GM18870 (cell line): ENCODE data around the gene MAPKAPK3.

Experiments
- ATAC-seq: cut with Tn5 transposase; IDR thresholded peaks from one replicate; pipeline ENCODE4 v1.9.1; 2021; ENCODE audit warnings: moderate library complexity; ENCODE audit not compliant: unreplicated experiment

The MAPKAPK3 gene

DNA sequence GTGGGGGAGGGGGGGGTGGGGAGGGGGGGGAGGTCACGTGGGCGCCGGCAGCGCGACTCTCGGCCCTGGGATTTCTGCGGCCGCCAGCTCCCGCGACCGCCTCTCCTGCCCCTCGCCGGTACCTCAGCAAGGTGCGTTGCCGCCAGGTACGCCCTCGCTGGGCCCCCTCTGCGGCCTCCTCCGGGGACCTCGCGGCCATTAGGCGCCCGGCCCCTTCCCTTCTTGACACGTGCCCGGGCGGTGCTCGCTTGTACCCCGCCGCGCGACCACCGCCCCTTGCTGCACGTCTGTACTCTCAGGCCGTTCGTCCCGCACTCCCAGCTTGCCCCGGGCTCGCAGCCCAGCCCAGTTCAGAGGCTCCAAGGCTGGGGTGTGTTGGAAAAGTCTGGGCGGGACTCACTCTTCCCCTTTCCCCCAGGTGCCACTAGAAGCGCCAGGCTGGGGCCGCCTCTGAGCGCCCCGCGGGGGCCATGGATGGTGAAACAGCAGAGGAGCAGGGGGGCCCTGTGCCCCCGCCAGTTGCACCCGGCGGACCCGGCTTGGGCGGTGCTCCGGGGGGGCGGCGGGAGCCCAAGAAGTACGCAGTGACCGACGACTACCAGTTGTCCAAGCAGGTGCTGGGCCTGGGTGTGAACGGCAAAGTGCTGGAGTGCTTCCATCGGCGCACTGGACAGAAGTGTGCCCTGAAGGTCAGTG is at the start of gene MAPKAPK3:
Gene MAPKAPK3, plus strand, starts transcription at position 56 of the 696 bp plus-strand sequence. Its CDS starts 415 bp downstream, at position 471.
- no peak for ATAC-seq

DNA sequence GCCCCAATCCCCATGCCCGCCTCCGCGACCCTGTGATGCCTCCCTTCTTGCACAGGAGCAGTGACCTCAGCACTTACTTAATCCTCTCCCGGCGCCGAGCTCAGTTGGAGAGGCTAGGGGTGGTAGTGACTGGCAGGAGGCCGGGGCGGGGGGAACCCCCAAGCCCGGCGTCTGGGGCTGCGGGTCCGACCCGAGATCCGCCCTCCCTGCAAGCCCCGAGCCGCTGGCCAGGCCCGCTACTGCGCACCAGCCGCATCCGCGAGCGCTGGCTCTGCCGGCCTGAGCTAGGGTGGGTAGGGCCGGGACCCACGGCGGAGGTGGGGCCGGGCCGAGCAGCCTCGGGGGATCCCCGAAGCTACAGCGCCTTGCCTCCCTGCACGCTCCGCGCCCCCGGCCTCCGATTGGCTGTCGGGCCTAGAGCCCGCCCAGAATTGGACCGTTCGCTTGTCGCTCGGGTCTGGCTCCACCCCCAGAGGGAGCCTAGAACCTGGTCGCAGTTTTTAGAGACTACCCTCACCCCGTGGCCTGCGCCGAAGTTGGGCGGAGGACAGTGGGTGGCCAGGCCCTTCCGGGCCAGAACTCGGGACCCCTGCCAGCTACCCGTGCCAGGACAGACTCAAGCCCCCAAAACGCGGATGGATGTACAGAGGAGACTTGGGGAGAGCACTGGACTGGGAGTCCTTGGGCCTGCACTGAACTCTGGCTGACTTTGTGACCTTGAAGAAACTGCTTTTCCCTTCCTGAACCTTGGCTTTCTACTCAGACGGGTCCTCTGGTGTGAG is 49.4 kb upstream of the MAPKAPK3 start, which contains the start of gene C3orf18:
Gene C3orf18, minus strand, starts transcription at position 362 of the 782 bp plus-strand sequence. CDS start 2,048 bp downstream, outside the sequence.
- ATAC-seq: peak; percentile 71

DNA sequence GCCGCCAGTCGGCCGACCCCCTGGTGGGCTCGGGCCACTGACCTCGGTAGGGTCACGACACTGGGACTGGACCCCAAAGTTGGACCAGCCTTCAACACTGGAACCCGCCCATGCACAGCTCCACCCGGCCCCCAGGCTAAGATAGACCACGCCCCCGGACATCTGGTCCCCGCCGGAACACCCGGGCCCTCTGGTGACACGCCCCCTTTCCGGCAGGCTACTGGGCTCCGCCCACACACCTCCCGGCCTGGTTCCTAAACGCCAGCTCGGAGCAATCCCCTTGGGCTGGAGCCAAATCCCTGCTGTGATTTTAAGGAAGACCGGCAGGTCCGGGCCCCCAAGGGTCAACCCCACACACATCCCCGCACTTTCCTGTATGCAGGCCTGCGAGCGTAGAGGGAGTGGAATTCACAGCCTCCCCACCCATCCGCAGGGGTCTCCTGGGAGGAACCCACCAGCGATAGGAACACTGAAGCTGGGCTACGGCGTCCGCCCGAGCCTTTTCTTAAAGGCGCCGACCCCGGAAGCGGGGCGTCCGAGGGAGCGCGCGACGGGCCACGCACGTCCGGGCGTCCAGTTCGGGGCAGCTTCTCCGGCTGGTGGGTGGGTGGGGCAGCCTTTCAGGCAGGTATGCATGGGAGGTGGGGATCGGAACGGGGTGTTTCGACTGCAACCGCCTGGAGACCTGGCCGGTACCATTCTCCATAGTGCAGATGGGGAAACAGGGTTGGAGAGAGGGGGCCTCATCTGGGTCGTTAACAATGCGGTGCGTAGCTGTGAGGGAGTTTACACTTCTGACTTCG is 47.8 kb upstream of the MAPKAPK3 start, which contains the start of gene HEMK1:
Gene HEMK1, plus strand, starts transcription at position 576 of the 803 bp plus-strand sequence. CDS start 1,583 bp downstream, outside the sequence.
- ATAC-seq: peak; percentile 41

DNA sequence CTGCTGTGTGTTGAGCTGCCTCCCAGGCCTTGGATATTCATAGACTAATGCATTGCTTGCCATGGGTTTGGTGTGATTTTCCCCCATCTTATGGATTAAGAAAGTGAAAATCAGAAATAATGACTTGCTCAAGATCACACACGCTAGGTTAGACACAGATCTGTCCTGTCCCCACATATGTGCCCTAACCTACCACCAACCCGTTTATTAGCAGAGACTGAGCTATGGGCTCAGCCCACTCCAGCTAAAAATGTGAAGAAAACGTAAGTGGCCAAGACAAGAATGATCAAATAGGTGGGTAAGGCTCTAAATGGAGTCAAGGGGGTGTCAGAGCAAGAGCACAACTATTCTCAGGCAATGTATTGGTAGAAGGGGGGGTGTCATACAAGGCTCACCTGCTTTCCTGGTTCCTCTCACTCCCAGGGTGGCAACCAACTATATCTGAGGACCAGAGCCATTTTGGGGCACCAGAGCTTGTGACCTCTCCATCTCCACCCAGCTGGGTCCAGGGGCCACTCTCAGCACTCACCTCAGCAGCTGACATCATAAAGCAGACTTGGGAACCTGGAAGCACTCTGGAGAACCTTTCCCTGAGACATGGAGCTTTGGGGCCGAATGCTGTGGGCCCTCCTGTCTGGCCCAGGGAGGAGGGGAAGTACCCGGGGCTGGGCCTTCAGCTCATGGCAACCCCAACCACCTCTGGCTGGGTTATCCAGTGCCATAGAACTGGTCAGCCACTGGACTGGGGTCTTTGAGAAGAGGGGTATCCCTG is 46.3 kb upstream of the MAPKAPK3 start:
- ATAC-seq: no peak

DNA sequence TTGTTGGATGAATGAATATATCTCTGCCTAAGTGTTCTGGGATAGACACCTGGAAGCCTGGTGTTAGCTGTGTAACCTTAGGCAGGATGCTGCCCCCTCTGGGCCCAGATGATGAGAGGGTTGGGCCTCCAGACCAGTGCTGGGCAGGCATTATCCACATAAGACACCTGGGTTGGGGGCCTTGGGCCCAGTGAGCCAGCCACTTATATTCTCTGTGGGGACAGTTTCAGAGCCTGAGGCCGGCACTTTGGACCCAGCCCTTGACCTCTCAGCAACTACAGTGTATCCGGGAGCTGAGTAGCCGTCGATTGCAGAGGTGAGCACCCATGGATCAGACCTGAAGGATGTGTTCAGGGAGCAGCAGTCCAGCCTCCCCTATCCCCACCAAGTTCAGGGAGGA is 45.5 kb upstream of the MAPKAPK3 start:
- no peak for ATAC-seq

DNA sequence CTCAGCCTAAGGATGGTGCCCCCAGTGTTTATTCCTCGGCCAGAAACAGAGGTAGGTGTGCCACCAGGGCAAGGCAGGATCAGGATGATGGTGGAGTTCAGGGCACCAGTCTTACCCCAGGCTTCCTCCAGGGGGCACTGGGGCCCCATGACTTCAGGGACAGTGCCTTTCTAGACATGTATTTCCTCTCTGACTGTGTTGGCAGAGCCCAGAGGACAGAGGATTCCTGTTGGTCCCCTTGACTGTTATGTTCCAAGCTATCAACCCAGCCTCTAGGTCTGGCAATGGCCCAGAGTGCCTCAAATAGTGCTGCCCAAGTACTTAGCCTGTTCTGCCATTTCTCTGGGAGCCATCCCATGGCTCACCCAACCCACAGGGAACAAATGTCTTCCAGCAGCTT is 44.8 kb upstream of the MAPKAPK3 start:
- no peak for ATAC-seq

DNA sequence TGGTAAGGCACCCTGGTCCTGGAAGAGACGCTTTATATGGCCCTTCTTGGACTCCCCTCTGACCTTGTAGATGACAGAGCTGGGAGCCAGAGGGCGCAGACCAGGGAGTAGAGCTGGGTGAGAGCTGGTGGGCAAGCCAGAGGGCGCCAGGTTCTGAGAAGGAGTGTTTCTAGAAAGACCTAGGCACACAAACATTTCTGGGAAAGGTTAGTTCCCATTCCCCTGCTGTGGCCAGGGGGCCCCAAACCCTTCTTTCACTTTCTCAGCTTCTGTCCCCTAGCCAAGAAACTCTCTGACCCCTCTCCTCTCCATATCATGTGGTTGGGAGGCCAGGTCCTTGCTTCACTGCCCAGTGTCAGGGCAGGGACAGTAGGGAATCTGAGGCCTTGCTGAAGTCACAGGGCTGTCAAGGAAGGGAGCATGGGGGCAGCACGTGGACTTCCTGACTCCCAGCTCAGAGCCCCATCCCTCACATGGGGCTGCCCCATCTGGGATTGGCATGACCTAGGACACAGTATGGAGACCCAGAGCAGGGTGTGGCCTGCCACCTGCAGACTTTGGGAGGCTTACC is 44.1 kb upstream of the MAPKAPK3 start:
- ATAC-seq: no peak

DNA sequence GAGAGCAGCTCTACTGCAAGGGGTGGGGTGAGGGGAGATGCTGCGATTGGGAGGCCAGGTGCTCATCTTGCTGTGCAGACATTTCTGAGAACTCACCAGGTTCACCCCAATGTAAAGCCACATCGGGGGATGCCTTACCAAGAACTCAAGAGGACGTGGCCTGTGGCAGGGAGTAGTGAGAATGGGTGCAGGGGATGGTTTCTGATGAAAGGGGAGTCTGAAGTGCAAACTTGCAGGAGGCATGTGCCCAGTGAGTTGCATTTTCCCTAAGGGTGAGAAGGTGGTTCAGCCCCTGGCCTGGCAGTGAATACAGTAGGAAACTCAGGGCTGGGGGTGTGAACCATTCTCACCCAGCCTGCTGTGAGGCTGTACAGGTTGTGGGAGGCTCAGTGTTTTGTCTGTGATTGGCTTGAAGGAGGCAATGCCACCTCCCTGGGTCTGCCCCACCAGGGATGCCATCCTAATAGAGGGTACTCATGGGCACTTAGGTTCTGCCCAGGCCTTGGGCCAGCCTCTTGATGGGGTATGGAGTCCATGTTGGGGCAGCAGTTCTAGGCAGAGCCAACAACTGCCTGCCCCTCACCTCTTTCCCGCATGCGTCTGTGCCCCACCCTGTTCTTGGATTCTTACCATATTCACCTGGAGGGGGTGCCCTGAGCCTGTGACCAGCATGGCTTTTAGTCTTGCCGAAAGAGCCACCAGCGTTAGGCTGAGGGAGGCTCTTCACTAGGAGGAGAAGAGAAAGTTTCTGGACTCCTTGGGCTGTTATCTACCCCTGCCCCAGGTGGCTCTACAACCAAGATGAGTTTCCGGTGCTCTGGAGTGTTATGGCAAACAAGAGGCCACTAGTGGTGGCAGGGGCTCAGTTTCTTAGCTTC is 43.1 kb upstream of the MAPKAPK3 start:
- no peak for ATAC-seq

DNA sequence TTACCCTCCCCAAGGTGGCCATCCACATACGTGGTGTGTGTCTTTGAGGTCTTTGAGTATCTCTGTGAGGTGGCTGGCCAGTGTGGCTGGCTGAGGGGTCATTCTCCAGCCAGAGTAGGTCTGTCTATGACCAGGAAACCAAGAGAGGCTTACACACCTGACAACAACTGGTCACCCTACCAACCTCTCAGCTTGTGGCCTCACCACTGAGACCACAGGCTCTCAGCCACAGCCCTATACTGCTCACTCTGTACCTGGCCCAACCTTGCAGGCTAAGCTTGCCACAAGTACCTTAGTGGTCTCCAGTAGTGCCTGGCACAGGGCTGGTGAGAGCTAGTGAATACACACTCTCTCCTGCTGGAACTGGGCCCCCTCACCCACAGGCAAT is 42.5 kb upstream of the MAPKAPK3 start:
- no peak for ATAC-seq

DNA sequence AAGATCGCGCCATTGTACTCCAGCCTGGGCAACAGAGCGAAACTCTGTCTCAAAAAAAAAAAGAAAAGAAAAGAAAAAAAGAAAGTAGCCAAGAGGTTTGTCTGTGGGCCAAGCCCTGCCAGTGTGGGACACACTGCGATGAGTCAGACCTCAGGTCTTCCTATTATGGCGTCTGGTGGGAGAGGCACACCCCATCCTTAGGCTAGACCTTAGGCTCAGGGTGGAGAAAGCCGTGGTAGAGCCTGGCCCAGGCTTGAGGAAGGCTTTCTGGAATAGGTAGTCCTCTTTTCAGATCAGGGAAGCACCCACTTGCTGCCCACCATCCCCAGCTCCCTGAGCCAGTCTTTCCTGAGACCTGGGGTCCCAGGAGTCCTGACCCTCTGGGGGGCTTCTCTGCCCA is 41.6 kb upstream of the MAPKAPK3 start:
- no peak for ATAC-seq

DNA sequence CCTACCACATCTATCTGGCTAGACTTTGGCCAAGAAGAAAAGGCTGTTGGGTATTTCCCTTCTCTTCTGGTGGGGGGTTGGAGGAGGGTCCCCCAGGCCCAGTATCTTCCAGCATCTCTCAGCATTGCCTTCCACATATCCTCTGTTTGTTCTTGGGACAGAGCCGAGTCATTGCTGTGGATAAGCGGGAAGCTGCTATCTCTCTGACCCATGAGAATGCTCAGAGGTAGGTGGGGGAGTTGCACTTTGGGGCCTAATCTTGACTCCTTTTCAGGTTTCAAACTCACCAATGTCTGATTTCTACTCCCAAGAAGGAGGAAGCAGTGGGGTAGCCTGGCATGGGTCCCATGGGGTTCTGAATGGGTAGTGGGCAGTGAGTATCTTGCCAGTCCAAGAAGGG is 39.6 kb upstream of the MAPKAPK3 start:
- no peak for ATAC-seq

DNA sequence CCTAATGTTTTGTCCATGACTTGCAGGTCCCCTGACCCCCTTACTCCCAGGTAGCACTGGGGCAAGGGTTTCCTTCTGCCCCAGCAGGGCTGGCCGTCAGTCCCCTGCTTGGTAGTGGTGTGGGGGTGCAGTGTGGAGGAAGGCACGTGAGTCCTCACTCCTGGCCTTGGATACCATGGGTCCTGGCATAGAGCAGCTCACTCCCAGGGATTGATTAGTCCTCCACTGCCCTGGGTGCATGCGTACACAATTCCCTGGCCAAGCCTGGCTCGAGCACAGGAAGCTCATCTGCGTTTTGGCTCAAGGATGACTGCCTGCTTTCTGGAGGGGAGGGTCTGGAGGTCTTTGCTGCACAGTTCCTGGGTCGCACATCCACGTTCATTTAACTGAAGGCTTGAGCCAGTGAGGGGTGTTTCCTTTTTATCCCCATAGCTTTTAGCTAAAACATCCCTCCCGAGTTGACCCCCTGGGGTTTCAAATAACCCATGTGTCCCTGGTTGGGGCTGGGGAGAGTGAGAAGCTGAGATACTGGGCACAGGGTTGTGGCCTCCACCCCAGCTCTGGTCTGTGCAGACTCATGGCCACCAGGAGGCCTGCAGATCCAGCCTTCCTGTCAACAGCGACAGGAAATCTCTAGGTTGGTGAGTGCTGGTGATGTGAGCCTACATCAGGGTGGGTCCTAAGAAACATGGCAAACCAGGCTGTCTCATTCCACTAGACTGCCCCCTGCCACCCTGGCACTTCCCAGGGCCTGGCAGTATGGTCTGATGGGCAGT is 36.1 kb upstream of the MAPKAPK3 start:
- ATAC-seq: no peak

DNA sequence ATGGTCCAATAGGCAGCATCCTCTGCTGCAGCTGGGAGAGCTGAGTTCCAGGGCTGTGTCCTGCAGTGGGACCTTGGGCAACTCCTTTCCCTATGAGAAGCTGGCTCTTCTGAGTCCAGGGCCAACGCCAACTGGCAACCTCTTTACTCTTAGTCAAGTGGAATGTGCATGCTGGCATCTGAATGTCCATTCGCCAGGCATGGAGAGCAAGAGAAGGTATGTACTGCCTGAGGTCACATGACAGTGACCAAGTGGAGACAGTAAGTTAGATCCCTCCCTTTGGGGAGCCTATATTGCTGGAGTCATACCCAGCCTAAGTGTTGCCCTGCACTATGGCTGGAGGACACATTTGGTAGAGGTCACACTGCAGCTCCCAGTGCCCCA is 35.5 kb upstream of the MAPKAPK3 start:
- no peak for ATAC-seq

DNA sequence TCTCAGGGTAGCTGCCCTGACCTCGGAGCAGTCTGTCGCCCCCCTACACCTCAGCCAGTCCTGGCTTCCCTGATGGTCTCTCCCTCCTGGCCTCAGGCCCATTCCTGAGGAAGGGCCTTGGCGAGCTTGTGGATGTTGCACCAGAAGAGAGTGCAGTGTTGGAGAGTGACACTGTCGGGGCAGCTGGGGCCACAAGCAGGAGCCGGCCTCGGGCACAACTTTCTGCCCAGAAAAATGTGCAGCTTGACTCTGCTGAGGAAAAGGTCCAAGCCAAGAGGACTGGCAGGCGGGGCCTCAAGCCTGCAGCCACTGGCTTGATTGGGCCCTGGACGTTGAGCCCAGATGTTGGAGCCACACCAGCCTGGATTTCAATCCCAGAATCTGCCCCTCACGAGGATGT is 34.9 kb upstream of the MAPKAPK3 start:
- ATAC-seq: no peak

DNA sequence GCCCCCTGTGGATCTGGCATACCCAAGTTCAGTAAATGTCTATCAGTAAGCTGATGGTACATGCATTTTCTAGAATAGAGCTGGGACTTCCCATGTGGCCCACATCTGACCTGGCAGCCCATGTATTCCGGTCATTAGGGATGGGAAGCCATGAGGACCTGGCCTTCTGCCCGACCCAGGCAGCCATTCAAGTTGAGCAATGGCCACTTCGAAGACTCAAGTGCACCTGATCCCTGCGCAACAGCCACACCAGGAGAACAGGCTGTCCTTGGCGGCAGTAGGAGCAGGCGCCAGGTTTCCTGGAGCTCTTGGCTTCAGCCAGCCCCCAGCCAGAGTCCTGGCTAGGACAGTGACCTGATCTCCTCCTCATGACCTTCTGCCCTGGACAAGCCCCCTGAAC is 33.1 kb upstream of the MAPKAPK3 start:
- ATAC-seq: no peak

DNA sequence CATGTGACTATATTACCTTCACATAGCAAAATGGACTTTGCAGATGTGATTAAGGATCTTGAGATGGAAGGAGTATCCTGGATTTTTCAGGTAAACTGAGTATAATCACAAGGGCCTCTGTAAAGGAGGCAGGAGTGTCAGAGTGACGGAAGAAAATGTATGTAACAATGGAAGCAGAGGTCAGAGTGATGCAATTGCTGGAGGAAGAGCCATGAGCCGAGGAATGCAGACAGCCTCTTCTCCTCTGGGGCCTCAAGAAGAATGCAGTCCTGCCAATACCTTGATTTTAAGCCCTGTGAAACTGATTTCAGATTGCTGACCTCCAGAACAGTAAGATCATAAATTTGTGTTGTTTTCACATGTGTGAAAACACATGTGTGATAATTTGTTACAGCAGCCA is 32.6 kb upstream of the MAPKAPK3 start:
- no peak for ATAC-seq

DNA sequence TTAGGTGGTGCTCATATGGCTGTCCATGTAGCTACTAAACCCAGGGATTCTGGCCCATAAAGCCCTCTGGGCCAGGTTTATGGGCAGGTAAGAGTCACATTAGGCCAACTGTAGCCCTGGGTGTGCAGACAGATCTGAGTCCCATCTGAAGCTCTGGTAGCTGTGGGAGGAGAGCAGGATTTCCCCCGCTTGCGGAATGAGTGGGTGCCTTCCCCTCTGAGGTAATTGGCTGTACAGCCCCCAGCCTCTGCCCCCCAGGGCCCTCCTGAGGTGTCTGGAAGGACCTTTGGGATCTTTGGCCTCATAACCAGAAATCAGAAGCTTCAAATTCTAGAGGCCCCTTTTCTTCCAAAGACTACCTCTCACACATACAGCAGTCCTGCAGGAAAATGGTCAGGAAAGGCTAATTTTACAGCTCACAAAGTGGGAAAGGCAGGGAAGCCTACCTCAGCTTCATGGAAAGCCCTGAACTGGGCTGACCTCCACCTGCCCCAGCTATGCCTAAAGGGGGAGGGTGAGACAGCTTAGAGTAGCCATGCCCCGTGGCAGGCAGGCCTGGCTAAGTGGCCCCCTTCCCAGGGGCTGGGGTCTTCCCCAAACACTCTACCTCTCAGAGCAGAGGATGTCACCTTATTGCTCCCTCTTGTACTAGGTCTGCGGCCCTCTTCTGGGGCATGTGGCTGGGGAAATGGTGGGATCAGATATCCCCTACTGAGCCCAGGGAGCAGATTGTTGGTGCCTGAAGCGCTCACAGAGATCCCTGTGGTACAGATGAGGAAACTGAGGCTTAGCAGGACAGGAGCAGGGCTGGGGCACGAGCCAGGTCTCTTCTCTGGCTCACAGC is 30.8 kb upstream of the MAPKAPK3 start:
- no peak for ATAC-seq

DNA sequence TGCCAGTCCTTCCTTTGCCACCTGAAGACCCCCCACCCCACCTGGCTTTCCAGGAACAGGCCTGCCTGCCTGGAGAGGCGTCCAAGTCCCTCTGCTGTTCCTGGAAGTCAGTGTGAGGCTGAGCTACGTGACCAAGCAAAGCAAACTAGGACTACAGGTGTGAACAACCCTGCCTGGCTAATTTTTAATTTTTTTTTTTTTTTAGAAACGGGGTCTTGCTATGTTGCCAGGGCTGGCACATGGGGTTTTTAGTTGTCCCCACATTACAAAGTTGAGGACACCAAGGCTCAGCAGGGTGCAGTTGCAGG is 30.2 kb upstream of the MAPKAPK3 start:
- no peak for ATAC-seq
